ENCODE data around the gene UTP11.
"Not testable (repeated sequence)": the region's sequence is repeated elsewhere in the genome, so short reads cannot be mapped to it uniquely, and the experiment has no call there.

The UTP11 gene

DNA sequence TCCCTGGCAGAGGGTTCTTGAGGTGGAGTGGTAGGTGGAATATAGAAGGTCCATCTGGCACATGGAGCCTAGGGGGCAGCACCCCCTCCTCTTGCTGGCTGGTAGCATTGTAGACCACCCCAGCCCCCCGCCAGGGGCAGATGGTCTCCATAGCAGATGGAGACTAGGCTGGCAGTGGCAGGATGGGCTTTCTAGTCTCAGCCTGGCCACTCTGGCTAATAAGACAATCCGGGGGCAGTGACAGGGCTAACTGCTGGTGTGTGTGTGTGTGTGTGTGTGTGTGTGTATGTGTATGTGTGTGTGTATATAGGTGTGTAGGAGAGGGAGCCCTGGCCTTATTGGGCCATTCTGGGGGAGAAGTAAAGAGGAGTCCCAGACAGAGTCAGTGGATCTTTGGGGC, 16.1 kb downstream of the UTP11 start:
- TF ChIP-seq ZNF274 (IDR thresholded peaks at IDR 0.05; ENCODE audit: low read depth, low read length) = no peak
- no peak overlapping the region for H3K4me3 ChIP-seq (ENCODE audit: low read length)

DNA sequence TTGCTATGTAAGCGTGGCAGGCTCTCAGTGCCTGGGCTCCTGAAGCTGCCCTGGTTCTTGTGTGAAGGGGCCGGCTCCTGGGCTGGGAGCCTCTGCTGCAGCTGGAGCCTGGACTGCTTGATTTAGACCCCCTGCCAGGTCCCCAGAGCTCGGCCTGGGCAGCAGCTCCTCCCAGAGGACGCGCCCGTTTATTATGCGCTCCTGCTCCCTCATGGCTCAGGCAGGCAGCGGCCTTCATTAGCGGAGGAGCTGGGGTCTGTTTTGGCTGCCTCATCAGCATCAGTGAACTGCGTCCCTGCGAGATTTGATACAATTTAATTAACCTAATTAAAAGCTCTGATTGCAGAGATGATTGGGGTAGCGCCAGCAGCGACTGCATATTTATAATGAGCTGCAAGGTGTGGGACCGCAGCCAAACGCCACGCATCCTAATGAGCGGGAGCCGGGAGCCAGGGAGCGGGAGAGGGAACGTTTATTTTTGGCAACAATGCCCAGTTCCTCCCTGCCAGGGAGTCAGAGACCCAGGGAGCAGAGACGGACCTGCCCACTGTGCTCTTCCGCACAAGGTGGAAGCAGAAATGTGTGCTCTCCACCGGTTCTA, 16.6 kb downstream of the UTP11 start:
- H3K4me3 ChIP-seq (ENCODE audit: low read length) = no peak overlapping the region

DNA sequence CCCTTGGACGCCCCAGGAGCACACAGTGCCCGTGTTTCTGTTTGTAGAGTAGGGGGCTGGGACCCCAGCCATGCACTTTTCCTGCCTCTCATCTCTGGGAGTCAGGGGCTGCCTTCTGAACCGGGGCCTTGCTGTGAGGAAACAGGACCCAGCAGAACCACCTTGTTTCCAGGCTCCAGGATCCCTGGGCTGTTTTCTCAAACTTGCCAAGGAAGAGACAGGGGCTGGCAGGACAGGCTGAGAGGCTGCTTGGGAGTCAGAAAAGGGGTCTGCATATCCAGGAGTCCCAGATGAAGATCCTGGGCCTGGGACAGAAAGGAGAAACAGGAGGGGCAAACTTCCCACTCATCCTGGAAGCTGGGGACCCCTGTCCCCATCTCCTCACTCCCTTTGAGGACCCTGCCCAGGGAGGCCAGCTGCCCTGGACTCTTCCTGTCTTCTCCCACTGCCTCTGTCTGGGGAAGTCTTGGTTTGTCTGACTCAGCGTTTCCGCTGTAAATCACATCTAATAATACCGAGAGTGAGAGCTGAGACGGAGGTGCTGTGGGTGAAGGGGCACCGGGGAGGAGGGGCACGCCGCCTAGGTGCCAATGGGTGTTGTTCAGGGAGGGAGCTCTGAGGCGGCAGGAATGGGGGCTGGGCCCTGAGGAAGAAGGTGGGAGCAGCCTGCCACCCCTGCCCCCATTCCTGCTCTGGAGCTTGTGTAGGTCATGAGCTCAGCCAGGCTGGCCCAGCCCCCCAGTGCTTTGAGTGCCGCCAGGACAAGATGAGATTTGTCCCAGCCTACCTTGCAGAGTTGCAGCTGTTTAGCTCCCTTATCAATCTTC, 17.4 kb downstream of the UTP11 start:
- no peak overlapping the region; the same call in 1 of the 2 replicates for H3K4me3 ChIP-seq (ENCODE audit: low read length)
- no peak for TF ChIP-seq ZNF274 (IDR thresholded peaks at IDR 0.05; ENCODE audit: low read depth, low read length)

More for the DNA sequence above, 16.6 kb downstream of the UTP11 start:
- TF ChIP-seq ZNF274 (IDR thresholded peaks at IDR 0.05; ENCODE audit: low read depth, low read length) = no peak

DNA sequence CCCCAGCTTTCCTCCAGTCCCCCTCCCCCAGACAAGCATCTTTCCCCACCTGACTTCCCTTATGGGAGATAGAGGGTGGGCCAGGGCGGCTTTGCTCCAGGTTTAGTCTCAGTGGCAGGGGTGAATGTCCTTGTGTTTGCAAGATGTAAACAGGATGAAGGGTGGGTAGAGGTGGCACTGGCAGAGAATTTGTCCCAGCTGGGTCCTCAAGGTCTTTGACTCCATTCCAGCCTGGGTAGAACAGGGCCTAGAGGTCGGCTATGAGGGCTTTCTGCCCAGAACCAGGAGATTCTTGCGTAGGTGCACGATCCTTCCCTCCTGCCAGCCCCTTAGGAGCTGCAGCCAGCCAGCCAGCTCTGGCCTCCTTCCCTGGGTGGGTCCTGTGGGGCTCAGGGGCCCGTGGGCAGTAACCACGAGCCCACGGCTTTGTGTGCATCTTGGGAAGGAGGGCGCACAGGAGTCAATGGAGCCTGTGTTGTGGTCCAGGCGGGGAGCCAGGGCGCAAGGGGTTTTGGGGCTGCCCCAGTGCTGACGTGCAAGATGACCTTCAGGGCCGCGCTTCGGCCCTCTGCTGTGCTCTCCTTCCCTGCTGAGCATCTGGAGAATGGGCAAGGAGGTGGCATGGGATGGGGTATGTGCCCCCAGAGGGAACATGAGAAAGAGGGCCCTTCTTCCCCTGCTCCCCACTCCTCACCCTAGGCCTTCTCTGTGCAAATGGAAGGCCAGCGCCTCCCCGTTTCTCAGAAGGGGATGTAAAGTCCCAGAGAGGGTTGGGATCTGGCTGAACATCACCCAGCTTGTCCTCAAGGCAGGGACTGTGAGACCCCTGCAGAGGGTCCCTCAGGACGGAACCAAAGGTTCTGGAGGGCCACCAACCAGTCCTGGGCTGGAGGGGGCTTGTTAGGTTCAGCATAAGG, 18.3 kb downstream of the UTP11 start:
- no peak overlapping the region for H3K4me3 ChIP-seq (ENCODE audit: low read length)

DNA sequence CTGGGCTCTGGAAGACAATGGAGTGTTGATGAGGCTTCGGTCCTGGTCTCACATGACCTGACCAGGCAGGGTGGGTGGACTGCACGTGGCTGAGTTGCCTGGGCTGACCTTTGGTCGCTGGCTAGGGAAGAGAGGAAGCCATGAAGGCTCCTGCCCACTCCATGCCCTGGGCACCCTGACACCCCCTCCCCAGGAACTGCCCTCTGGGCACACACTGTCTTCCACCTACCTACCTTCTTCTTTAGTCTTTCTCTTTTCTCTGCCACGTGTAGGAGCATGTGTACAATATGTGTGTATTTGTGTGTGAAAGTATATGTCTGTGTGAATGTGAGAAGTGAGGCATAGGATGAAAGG, 19.0 kb downstream of the UTP11 start:
- no peak for TF ChIP-seq ZNF274 (IDR thresholded peaks at IDR 0.05; ENCODE audit: low read depth, low read length)

More for the DNA sequence above, 18.3 kb downstream of the UTP11 start:
- no peak for TF ChIP-seq ZNF274 (IDR thresholded peaks at IDR 0.05; ENCODE audit: low read depth, low read length)

DNA sequence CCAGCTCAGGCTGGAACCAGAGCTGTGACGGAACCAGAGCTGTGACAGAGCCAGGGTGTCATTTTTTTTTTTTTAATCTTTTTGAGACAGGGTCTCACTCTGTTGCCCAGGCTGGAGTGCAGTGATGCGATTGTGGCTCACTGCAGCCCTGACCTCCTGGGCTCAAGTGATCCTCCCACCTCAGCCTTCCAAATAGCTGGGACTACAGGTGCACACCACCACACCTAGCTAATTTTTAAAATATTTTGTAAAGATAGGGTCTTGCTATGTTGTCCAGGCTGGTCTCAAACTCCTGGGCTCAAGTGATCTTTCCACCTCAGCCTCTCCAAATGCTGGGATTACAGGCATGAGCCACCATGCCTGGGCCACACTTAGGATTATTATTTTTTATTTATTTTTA, 20.5 kb downstream of the UTP11 start:
- H3K4me3 ChIP-seq (ENCODE audit: low read length) = not testable (repeated sequence)

More for the DNA sequence above, 19.0 kb downstream of the UTP11 start:
- H3K4me3 ChIP-seq (ENCODE audit: low read length) = no peak overlapping the region

DNA sequence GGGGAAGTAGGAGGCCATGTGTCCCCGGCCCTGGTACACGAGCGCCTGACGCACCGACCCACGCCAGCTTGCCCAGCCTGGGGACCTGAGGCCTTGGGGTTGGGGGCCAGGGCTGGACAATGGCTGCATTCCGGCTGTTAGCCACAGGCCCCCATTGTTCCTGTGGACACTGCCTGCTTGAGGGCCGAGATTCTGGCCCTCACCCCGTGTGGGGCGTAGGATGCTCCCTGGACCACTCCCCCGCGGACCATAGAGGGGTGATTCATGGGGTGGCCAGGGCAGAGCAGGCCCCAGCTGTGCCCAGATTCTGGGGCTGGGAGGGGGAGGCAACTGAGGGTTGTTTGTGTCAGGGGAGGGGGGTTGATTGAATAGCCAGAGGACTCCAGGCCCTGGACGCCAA, 22.3 kb downstream of the UTP11 start:
- TF ChIP-seq ZNF274 (IDR thresholded peaks at IDR 0.05; ENCODE audit: low read depth, low read length) = no peak
- H3K4me3 ChIP-seq (ENCODE audit: low read length) = no peak overlapping the region

DNA sequence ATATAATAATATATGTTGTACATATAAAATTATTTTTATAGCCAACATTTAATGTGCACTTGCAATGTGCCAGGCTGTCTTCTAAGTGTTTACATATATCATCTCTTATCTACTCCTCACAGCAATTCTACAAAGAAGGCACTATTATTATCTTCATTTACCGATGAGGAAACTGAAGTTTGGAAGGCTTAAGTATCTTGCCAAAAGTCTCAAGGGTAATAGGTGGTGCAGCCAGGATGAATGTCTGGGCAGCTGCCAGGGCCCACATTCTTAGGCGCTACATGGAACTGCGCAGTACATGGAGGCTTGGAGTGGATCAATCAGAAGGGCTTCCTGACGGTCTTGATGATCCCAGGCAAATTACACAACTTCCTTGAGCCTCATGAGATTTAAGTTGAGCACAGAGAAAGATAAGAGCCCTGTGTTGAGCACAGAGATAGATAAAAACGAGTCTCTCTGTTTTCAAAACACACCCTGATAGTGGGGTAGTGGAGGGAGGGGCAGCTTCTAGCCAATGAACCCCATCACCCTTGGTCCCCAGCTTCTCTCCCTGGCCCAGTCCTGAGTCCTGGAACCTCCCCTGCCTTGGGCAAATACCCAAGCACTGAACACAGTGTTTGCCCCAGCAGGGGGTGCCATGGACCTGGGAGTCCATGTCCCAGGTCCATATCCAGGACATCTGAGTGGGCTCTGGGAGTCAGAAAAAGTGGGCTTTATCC, 24.8 kb downstream of the UTP11 start:
- TF ChIP-seq ZNF274 (IDR thresholded peaks at IDR 0.05; ENCODE audit: low read depth, low read length) = no peak
- H3K4me3 ChIP-seq (ENCODE audit: low read length) = no peak overlapping the region

DNA sequence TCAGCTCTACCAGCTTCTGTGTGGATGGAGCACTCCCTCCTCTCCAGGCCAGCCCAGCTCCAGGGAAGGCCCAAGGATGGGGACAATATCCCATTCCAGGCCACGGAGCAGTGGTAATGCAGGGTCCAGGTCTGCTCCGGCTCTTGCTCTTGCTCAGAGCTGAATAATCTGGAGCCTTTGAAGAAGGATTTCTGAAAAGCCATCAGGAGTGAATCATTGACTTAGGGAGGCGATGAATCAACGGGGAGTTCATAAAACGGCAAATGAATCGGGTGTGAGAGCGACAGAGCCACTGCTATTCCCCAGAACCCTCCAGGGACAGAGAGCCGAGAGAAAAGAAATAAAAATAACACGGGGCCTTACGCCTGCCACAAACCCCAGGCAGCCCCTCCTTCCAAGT, 26.3 kb downstream of the UTP11 start:
- no peak for TF ChIP-seq ZNF274 (IDR thresholded peaks at IDR 0.05; ENCODE audit: low read depth, low read length)
- H3K4me3 ChIP-seq (ENCODE audit: low read length) = no peak overlapping the region

DNA sequence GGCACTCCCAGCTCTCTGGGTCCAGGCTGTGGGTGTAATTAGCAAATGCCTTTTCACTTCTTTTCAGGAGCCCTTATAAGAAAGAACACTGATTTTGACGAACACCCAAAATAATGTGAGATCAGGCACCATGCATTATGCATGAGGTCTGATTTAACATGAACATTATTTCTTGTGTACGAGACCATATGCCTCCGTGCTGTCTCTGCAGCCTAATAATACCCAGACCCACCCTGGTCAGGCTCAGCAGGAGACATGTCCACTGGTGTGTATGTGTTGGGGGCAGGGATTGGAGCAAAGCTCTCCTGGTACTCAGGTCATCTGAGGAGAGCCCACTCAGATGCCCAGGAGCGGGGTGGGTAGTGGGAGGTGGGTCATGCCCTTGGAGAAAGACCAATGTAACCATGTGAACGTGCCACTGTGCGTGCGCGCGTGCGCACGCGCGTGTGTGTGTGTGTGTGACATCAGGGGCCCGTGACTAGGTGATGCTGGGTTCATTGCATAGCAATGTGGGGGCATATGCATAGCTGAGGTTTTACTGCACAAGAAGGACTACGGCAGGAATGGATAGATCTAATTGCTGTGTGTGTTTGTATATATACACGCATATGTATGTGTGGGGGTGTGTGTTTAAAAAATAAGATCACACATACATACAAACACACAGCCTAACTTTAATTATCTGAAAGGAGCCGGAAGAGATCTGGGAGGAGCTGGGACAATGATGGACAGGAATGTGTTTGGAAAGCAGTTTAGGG, 27.0 kb downstream of the UTP11 start:
- TF ChIP-seq ZNF274 (IDR thresholded peaks at IDR 0.05; ENCODE audit: low read depth, low read length) = no peak
- H3K4me3 ChIP-seq (ENCODE audit: low read length) = no peak overlapping the region

DNA sequence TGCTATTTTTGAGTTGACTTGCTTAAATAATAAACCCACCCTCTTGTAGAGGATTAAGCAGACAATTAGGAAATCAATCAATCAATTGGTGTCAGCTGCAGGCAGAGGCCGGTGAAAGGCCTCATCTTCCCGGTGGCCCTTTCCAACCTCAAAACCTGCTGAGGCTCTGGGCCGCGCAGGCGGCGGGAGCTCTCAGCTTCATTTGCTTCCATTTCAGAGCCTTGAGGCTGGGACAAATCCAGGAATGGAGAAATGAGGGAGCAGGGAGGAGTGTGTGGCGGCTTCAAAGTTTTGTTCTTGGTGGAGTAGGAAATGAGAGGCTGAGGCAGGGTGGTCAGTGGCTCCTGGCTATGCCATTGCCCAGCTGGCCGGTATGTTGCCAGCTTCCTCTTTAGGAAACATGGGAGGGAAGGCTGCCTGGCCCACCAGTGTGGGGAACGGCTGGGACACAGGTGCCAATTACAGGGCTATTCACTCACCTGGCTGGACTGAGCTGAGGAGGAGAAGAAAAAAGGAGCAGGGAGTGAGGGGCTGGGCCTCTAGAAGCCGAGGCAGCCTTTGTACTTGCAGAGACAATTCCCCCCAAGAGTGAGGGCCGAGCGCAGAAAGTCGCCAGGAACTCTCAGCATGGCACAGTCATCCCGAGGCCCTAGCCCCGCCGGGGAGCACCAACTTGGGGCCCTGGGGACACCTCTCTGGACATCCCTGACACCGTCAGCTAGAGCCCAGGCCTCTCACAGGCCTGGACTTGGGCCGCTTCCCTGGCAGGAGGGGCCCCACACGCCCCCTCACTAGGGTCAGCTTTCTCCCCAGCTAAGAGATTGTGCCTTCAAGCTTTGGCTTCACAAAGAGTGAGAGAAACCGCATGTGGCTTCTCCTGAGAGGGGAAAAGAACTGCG, 29.7 kb downstream of the UTP11 start:
- no peak for TF ChIP-seq ZNF274 (IDR thresholded peaks at IDR 0.05; ENCODE audit: low read depth, low read length)
- no peak overlapping the region for H3K4me3 ChIP-seq (ENCODE audit: low read length)

DNA sequence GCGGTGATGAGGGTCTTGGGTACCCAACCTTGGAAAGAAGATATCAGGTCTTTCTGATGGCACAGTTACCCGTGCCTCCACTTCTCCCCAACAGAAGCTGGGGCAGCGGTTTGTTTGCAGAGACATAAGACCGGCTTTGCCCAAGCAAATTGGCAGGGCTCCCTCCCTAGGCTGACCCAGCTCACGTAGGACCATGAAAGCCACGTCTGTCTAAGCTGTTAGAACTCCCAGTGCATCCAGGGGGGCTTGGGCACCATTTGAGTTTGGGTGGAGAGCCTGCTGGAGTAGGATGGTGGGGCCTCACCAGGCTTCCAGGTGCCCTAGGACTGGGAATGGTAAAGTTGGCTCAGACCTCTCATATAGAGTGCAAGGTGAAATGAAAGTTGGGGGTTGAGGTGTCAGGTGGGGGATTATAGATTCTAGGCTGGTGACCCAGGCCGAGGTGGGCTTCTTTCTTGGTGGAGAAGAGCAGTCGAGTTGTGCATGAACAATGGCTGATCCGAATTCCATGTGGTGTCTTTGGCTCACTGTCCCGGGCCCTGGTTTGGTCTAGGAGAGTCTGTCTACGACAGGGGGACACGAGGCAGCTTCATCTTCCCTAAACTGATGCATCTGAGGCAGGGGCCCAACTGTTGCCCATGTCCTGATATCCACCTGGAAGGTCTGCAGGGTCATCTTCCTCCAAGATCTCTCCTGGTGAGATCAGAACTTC, 30.7 kb downstream of the UTP11 start:
- TF ChIP-seq ZNF274 (IDR thresholded peaks at IDR 0.05; ENCODE audit: low read depth, low read length) = no peak
- no peak overlapping the region for H3K4me3 ChIP-seq (ENCODE audit: low read length)
